ENCODE measurements around the gene DPP4.

DNA sequence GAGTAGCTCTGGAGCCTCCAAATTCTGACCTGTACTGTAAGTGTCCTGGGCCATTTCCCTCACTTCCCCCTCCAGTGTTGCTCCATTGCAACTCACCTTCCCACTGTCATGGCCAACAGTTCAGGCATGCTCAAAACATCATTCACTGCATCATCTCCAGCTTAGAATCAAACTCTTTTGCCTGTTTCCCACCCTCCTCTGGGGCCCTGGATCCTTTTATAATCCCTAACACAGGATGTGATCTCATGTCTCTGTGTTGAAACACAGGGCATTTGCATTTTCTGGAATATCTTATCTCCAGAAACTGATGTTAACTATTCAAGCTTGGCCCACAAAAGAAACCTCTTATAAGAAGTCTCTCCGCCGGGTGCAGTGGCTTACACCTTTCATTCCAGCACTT, 3.0 kb downstream of the DPP4 start:
- no peak for TF ChIP-seq RARB (CRISPR knock-in tag; IDR thresholded peaks at IDR 0.05)
- no peak for TF ChIP-seq ZNF8 (CRISPR knock-in tag; IDR thresholded peaks at IDR 0.05)
- TF ChIP-seq ARNTL (CRISPR knock-in tag; IDR thresholded peaks at IDR 0.05; ENCODE audit: borderline replicate concordance, low read depth): no peak
- TF ChIP-seq PATZ1 (CRISPR knock-in tag; IDR thresholded peaks at IDR 0.05; ENCODE audit: borderline replicate concordance): no peak
- no peak for TF ChIP-seq ISL1 (CRISPR knock-in tag; IDR thresholded peaks at IDR 0.05)
- TF ChIP-seq SNAI2 (CRISPR knock-in tag; IDR thresholded peaks at IDR 0.05): no peak
